HepG2 (cell line): ENCODE data around the gene EIF5A. TPM values are rescaled to one million over a fixed set of nuclear protein-coding genes. Genes with fewer than 3 reads are reported as not detected.

ENCODE experiments used
- ATAC-seq: fragments of 200-7000 bp; cut with Tn5 transposase; 3 replicates; pipeline ENCODE4 v1.9.1; 2020; ENCODE audit warnings: mild to moderate bottlenecking, moderate library complexity
- BruUV-seq: library from RNA; stranded (reverse); fragments of 400-500 nt; replicated peaks from 2 replicates; lab custom pipeline; 2021; lab: Mats Ljungman, UMichigan
- CTCF ChIA-PET: fragments of 300-600 bp; formaldehyde crosslinking; extraction: SDS; loops from one replicate; lab custom pipeline; 2021; ENCODE audit warnings: low total read pairs, inconsistent platforms, low intra/inter-chr PET ratio; lab: Yijun Ruan, JAX
- POLR2A ChIA-PET: fragments of 350-600 bp; sonication (Branson Sonifier 250); formaldehyde crosslinking; loops from one replicate; lab custom pipeline; 2020; ENCODE audit warnings: antibody characterized with exemption, inconsistent platforms; lab: Yijun Ruan, JAX
- DNase-seq: peaks from one replicate; pipeline ENCODE4 v3.0.0-alpha.2; 2015; ENCODE audit warnings: low spot score
- FAIRE-seq: peaks from 3 replicates; lab custom pipeline; 2011; peaks lifted over from hg19 to GRCh38; lab: Jason Lieb, UNC
- H2AFZ ChIP-seq: one replicate; pipeline ENCODE4 v1.6.1; 2011; ENCODE audit warnings: low read length, inconsistent platforms
- H3K27ac ChIP-seq: fragments of 300-600 bp; 3 replicates; pipeline ENCODE4 v1.8.0; 2011; ENCODE audit warnings: mixed run types, mild to moderate bottlenecking, mixed read lengths, low read length, inconsistent platforms; ENCODE audit not compliant: insufficient read depth; ENCODE audit errors: extremely low read length
- H3K27me3 ChIP-seq, 2 experiments: fragments of 200-600 bp in 1 of 2; 2 replicates in 1 of 2; 3 replicates in 1 of 2; pipeline versions ENCODE4 v1.6.0 to v1.8.0; 2011; ENCODE audit warnings: low read length in 2 of 2, mild to moderate bottlenecking in 2 of 2, moderate library complexity in 2 of 2, inconsistent platforms in 1 of 2; ENCODE audit not compliant: insufficient read depth in 2 of 2, control insufficient read depth in 1 of 2
- H3K36me3 ChIP-seq, 2 experiments: fragments of 200-600 bp in 1 of 2; replicated peaks in 1 of 2; 2 replicates in 1 of 2; 3 replicates in 1 of 2; pipeline versions ENCODE4 v1.5.1 to v1.8.0; 2011; ENCODE audit warnings: low read length in 2 of 2, inconsistent platforms in 1 of 2; ENCODE audit not compliant: insufficient read depth in 2 of 2, control insufficient read depth in 1 of 2
- H3K4me1 ChIP-seq: 2 replicates; pipeline ENCODE4 v1.5.1; 2012; ENCODE audit warnings: low read length, inconsistent platforms; ENCODE audit not compliant: insufficient read depth
- H3K4me2 ChIP-seq: 2 replicates; pipeline ENCODE4 v1.6.0; 2011; ENCODE audit warnings: low read depth, low read length, inconsistent platforms
- H3K4me3 ChIP-seq, 3 experiments: fragments of 200-600 bp in 1 of 3; sonication (generic), shearing (Covaris generic) in 1 of 3; replicated peaks in 1 of 3; 2 replicates each; pipeline ENCODE4 v1.5.1; 2011 to 2016; ENCODE audit warnings: low read length in 3 of 3, inconsistent platforms in 2 of 3, low read depth in 2 of 3, mild to moderate bottlenecking in 2 of 3, control low read depth in 1 of 3, mixed read lengths in 1 of 3; ENCODE audit not compliant: insufficient read depth in 1 of 3
- H3K79me2 ChIP-seq: one replicate; pipeline ENCODE4 v1.6.1; 2011; ENCODE audit warnings: low read length, inconsistent platforms; ENCODE audit not compliant: insufficient read depth
- H3K9ac ChIP-seq: 2 replicates; pipeline ENCODE4 v1.6.0; 2011; ENCODE audit warnings: mild to moderate bottlenecking, low read depth, low read length, inconsistent platforms; ENCODE audit not compliant: insufficient read depth
- H3K9me3 ChIP-seq: 2 replicates; pipeline ENCODE4 v1.5.1; 2012; ENCODE audit warnings: mild to moderate bottlenecking, low read length
- H4K20me1 ChIP-seq: 2 replicates; pipeline ENCODE4 v1.6.0; 2011; ENCODE audit warnings: inconsistent platforms, mild to moderate bottlenecking, low read length, moderate library complexity; ENCODE audit not compliant: insufficient read depth
- CHD4 ChIP-seq: fragments of 200-600 bp; sonication (generic); IDR thresholded peaks from 2 replicates; pipeline ENCODE4 v1.7.0; 2017; ENCODE audit warnings: mild to moderate bottlenecking, low read length, borderline replicate concordance
- GFI1 ChIP-seq: sonication (generic); formaldehyde crosslinking; IDR thresholded peaks from 2 replicates; pipeline ENCODE4 v1.5.0; 2020; ENCODE audit warnings: missing genetic modification reagents, mild to moderate bottlenecking, borderline replicate concordance
- HDAC2 ChIP-seq: sonication (generic); formaldehyde crosslinking; IDR thresholded peaks from 2 replicates; pipeline ENCODE4 v1.4.0; 2020; ENCODE audit warnings: missing genetic modification reagents
- HNRNPK ChIP-seq: fragments of 200-400 bp; formaldehyde crosslinking; IDR thresholded peaks from 2 replicates; pipeline ENCODE4 v1.6.1; 2018; ENCODE audit warnings: low read length, low read depth, moderate library complexity, mild to moderate bottlenecking; ENCODE audit not compliant: poor library complexity, severe bottlenecking
- NFRKB ChIP-seq: fragments of 450-650 bp; IDR thresholded peaks from 2 replicates; pipeline ENCODE4 v1.6.1; 2017
- U2AF1 ChIP-seq: fragments of 200-400 bp; formaldehyde crosslinking; optimal IDR thresholded peaks from 2 replicates; pipeline ENCODE3; 2017; ENCODE audit warnings: mild to moderate bottlenecking, low read depth, low read length
- ZBTB38 ChIP-seq: sonication (generic); formaldehyde crosslinking; IDR thresholded peaks from 2 replicates; pipeline ENCODE4 v1.5.1; 2020; ENCODE audit warnings: mild to moderate bottlenecking, missing genetic modification reagents
- ZNF138 ChIP-seq: sonication (generic); formaldehyde crosslinking; IDR thresholded peaks from 2 replicates; pipeline ENCODE4 v1.5.0; 2020; ENCODE audit warnings: mild to moderate bottlenecking, low read depth, missing genetic modification reagents
- ZNF143 ChIP-seq: sonication (generic); formaldehyde crosslinking; IDR thresholded peaks from 2 replicates; pipeline ENCODE4 v1.4.0; 2020; ENCODE audit warnings: missing genetic modification reagents
- ZNF576 ChIP-seq: sonication (generic); formaldehyde crosslinking; IDR thresholded peaks from 2 replicates; pipeline ENCODE4 v1.4.0; 2020; ENCODE audit warnings: mild to moderate bottlenecking, missing genetic modification reagents
- WGBS: methylation state at CpG from one replicate; pipeline ENCODE4 v1.1.6; 2017; ENCODE audit warnings: low lambda C conversion rate; 5-methylcytosine and 5-hydroxymethylcytosine counted together
- in situ Hi-C: cut with HindIII; loops from 2 replicates; pipeline ENCODE4 v1.10.0; 2017; ENCODE audit warnings: low pct_unique_long_range_greater_than_20kb; ENCODE audit not compliant: extremely low pct_ligation_motif_present
- intact Hi-C: fragments of 100-400 bp; cut with micrococcal nuclease; formaldehyde crosslinking; loops from one replicate; pipeline ENCODE4 v1.10.0; 2022; ENCODE audit not compliant: unreplicated experiment
- polyA plus RNA-seq, 8 experiments: library from polyadenylated mRNA; depleted of rRNA in 3 of 8; stranded (reverse) in 7 of 8; unstranded in 1 of 8; fragments of >200 nt; fragmentation: Illumina TruSeq in 4 of 8; extraction: Trizol in 4 of 8; gene quantifications; 2 replicates each; pipeline versions ENCODE4 v1.2.1 to v1.2.3, GENCODE V29; 2011 to 2016; ENCODE audit warnings: low read depth in 4 of 8, missing spikeins in 1 of 8, mixed read lengths in 1 of 8; ENCODE audit not compliant: insufficient read depth in 1 of 8
- total RNA-seq, 5 experiments: library from RNA; depleted of rRNA; stranded (reverse); fragments of >200 nt; fragmentation: Illumina TruSeq; extraction: Trizol; gene quantifications; 2 replicates each; pipeline ENCODE4 v1.2.3, GENCODE V29; 2016; ENCODE audit warnings: low read depth in 1 of 5
- TF ChIP-seq, protein P1 (sequence below): sonication (generic); formaldehyde crosslinking; IDR thresholded peaks from 2 replicates; pipeline ENCODE4 v1.4.0; 2020; ENCODE audit warnings: missing genetic modification reagents, borderline replicate concordance
- TF ChIP-seq, protein P2 (sequence below): sonication (generic); formaldehyde crosslinking; IDR thresholded peaks from 2 replicates; pipeline ENCODE4 v1.4.0; 2020; ENCODE audit warnings: mild to moderate bottlenecking, low read depth, missing genetic modification reagents

EIF5A gene
- total and polyA plus RNA-seq, 2 of the 13 experiments (the other 11 are each of a cell fraction or from before 2014, with no cell fraction given): 319 to 337 TPM

DNA sequence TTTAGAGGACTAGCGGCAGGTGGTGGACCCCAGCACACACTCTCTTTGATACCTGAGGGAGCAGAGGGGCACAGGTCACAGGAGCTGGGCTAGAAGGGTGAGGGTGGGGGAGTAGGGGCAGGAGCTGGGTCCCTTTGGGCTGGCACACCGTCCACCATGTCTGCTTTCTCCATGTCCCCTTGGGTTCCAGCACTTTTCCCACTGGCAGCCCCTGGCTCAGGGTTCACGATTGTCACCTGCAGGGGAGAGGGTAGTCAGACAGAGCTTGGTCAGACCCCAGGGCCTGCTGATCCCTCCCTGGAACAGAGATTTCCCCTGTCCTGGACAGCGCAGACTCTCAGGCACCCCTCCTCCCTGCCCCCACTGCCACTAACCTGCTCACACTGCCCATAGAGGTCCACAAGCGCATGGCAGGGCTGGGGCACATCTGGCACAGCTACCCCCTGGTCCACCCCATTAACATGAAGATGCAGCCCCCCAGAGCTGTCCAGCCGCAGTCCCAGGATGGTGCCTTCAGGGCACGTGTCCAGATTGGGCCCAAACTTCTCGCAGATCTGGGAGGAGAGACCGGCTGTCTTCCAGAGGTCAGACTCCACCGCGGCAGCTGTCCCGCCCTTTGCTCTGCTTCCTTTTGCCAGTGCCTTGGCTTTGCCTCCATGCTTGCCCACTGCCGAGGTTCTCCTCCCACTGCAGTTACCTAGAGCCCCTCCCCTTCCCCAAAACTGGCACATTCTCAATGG lies 10.9 kb downstream of the EIF5A start:
- H3K4me1 ChIP-seq: peaks cover 11% of the 10 kb centered on the region
- POLR2A ChIA-PET: no interaction called here
- H3K27ac ChIP-seq: no peak overlapping the region
- H3K79me2 ChIP-seq: peaks cover 10% of the 10 kb centered on the region
- WGBS: 95% methylated on average over 8 of the region's 13 CpGs
- H3K9me3 ChIP-seq: no peaks in the 10 kb centered on the region
- H3K9ac ChIP-seq: no peak overlapping the region
- no peak overlapping the region for H3K4me3 ChIP-seq
- DNase-seq: no peak
- no peak overlapping the region for H3K4me2 ChIP-seq
- in situ Hi-C loops: no loop called here
- ATAC-seq: no peak
- no peak for FAIRE-seq
- TF ChIP-seq CHD4 (no peak), HNRNPK (no peak), ZNF143 (CRISPR knock-in tag) (no peak), ZBTB38 (CRISPR knock-in tag) (no peak), GFI1 (CRISPR knock-in tag) (no peak), U2AF1 (no peak), HDAC2 (no peak), NFRKB (no peak), ZNF138 (CRISPR knock-in tag) (no peak), ZNF576 (CRISPR knock-in tag) (no peak)
- TF ChIP-seq, protein P1, sequence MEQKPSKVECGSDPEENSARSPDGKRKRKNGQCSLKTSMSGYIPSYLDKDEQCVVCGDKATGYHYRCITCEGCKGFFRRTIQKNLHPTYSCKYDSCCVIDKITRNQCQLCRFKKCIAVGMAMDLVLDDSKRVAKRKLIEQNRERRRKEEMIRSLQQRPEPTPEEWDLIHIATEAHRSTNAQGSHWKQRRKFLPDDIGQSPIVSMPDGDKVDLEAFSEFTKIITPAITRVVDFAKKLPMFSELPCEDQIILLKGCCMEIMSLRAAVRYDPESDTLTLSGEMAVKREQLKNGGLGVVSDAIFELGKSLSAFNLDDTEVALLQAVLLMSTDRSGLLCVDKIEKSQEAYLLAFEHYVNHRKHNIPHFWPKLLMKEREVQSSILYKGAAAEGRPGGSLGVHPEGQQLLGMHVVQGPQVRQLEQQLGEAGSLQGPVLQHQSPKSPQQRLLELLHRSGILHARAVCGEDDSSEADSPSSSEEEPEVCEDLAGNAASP (CRISPR knock-in tag): no peak
- TF ChIP-seq, protein P2, sequence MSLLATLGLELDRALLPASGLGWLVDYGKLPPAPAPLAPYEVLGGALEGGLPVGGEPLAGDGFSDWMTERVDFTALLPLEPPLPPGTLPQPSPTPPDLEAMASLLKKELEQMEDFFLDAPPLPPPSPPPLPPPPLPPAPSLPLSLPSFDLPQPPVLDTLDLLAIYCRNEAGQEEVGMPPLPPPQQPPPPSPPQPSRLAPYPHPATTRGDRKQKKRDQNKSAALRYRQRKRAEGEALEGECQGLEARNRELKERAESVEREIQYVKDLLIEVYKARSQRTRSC (CRISPR knock-in tag): no peak
- no TSS peak for BruUV-seq
- CTCF ChIA-PET: no interaction called here
- no peak overlapping the region for H2AFZ ChIP-seq
- no peaks in the 10 kb centered on the region for H3K27me3 ChIP-seq
- peaks cover 20 to 53% of the 10 kb centered on the region in 2 experiments for H3K36me3 ChIP-seq
- peaks cover 10% of the 10 kb centered on the region; the same call in 1 of the 2 replicates for H4K20me1 ChIP-seq
- intact Hi-C loops: no loop called here
